Kidney (tissue), 14 donors: ENCODE results near the gene HPRT1. TPM values are rescaled to one million over a fixed set of nuclear protein-coding genes. Genes with fewer than 3 reads are reported as not detected.
A peak's percentile ranks its signal among the peaks of the same experiment; 100 is the strongest.

ENCODE experiments used
- DNase-seq, 5 donors: peaks; one replicate each; pipeline ENCODE4 v3.0.0-alpha.2; 2013 to 2020
- FAIRE-seq: peaks from 2 replicates; lab custom pipeline; 2012; peaks lifted over from hg19 to GRCh38; lab: Jason Lieb, UNC
- H3K27ac ChIP-seq, 2 donors: one replicate each; pipeline ENCODE4 v1.7.0; 2013; ENCODE audit warnings: low read depth in 2 of 2, low read length in 2 of 2, inconsistent platforms in 1 of 2
- H3K27me3 ChIP-seq: one replicate; pipeline ENCODE4 v1.7.1; 2013; ENCODE audit warnings: low read length, inconsistent platforms; ENCODE audit not compliant: control insufficient read depth, insufficient read depth
- H3K36me3 ChIP-seq, 3 donors: one replicate each; pipeline versions ENCODE4 v1.7.0 to v1.7.1; 2013; ENCODE audit warnings: low read length in 3 of 3, control low read depth in 1 of 3, inconsistent platforms in 1 of 3; ENCODE audit not compliant: insufficient read depth in 3 of 3, control insufficient read depth in 2 of 3
- H3K4me1 ChIP-seq, 3 donors: one replicate each; pipeline versions ENCODE4 v1.7.0 to v1.7.1; 2013; ENCODE audit warnings: low read length in 3 of 3, inconsistent platforms in 1 of 3, low read depth in 1 of 3; ENCODE audit not compliant: control insufficient read depth in 2 of 3, insufficient read depth in 2 of 3
- H3K4me3 ChIP-seq, 3 donors: one replicate each; pipeline versions ENCODE4 v1.7.0 to v1.8.1; 2013; ENCODE audit warnings: low read length in 3 of 3, control low read depth in 1 of 3, inconsistent platforms in 1 of 3
- H3K9ac ChIP-seq, 3 donors: one replicate each; pipeline versions ENCODE4 v1.7.0 to v1.7.1; 2013; ENCODE audit warnings: low read length in 3 of 3, control low read depth in 1 of 3, inconsistent platforms in 1 of 3
- H3K9me3 ChIP-seq, 3 donors: one replicate each; pipeline versions ENCODE4 v1.7.0 to v1.7.1; 2013; ENCODE audit warnings: low read length in 3 of 3, control low read depth in 1 of 3, inconsistent platforms in 1 of 3; ENCODE audit not compliant: control insufficient read depth in 2 of 3, insufficient read depth in 1 of 3
- CTCF ChIP-seq: IDR thresholded peaks from 3 replicates; pipeline ENCODE4 v1.5.1; 2012; ENCODE audit warnings: mild to moderate bottlenecking, moderate library complexity, borderline replicate concordance; ENCODE audit not compliant: insufficient read depth; ENCODE audit errors: extremely low read depth
- intact Hi-C: fragments of 100-400 bp; cut with DNase I; formaldehyde crosslinking; loops from one replicate; pipeline ENCODE4 v1.11.1; 2022
- polyA plus RNA-seq: library from polyadenylated mRNA; stranded (reverse); fragments of 350-450 nt; fragmentation: Illumina TruSeq; extraction: RNeasy Lipid Tissue Mini Kit (QIAGEN cat#74804); gene quantifications from one replicate; pipeline ENCODE4 v1.2.3, GENCODE V29; 2014; ENCODE audit warnings: low read depth, low replicate concordance; ENCODE audit not compliant: insufficient read depth
- total RNA-seq: library from RNA; stranded (reverse); fragmentation: NEBNext Ultra II Directional; extraction: Animal tissue kit (Norgen Biotek cat#: 25700); gene quantifications from one replicate; pipeline ENCODE4 v1.2.1, GENCODE V29; 2021
- donor health status: control.
- donor health status: control.
- donor health status: control.
- donor health status: control.
- donor health status: control.
- donor health status: DM: yes; HTN: yes; CAD: no.
- donor health status: Normal renal cell carcinoma (clear cell type).

HPRT1 gene
- total and polyA plus RNA-seq, 2 donors from 2014 or later: 57.8 to 75.0 TPM

GRCh38 chrX:134480061-134480460, 20.1 kb downstream of the HPRT1 start:
- H3K27ac ChIP-seq: no peak overlapping the region
- H3K36me3 ChIP-seq: no peaks in the 10 kb centered on the region
- H3K9ac ChIP-seq: no peak overlapping the region
- H3K27me3 ChIP-seq: no peaks in the 10 kb centered on the region
- H3K4me1 ChIP-seq: no peaks in the 10 kb centered on the region
- no peak for TF ChIP-seq CTCF
- no peaks in the 10 kb centered on the region for H3K9me3 ChIP-seq
- intact Hi-C loops: no loop called here
- FAIRE-seq: peak; percentile 47
- no peak overlapping the region for H3K4me3 ChIP-seq
- DNase-seq: no peak

- TF ChIP-seq CTCF: no peak
- no peak overlapping the region for H3K4me3 ChIP-seq
- no peak for FAIRE-seq
- H3K4me1 ChIP-seq: no peaks in the 10 kb centered on the region
- intact Hi-C loops: no loop called here
- no peaks in the 10 kb centered on the region for H3K27me3 ChIP-seq
- H3K9me3 ChIP-seq: no peaks in the 10 kb centered on the region
- no peak for DNase-seq
- no peak overlapping the region for H3K27ac ChIP-seq
- no peak overlapping the region for H3K9ac ChIP-seq
- no peaks in the 10 kb centered on the region for H3K36me3 ChIP-seq
Measured at GRCh38 chrX:134481339-134481738, 21.4 kb downstream of the HPRT1 start.

GRCh38 chrX:134482371-134482770, 22.4 kb downstream of the HPRT1 start:
- intact Hi-C loops: no loop called here
- Histone ChIP-seq H3K36me3 (no peaks in the 10 kb centered on the region), H3K9me3 (no peaks in the 10 kb centered on the region), H3K4me1 (no peaks in the 10 kb centered on the region), H3K27me3 (no peaks in the 10 kb centered on the region), H3K9ac (no peak overlapping the region), H3K4me3 (no peak overlapping the region), H3K27ac (no peak overlapping the region)
- no peak for TF ChIP-seq CTCF
- no peak for DNase-seq
- no peak for FAIRE-seq

GRCh38 chrX:134484039-134484438, 24.1 kb downstream of the HPRT1 start:
- intact Hi-C loops: no loop called here
- Histone ChIP-seq H3K9ac (no peak overlapping the region), H3K4me1 (no peaks in the 10 kb centered on the region), H3K36me3 (no peaks in the 10 kb centered on the region), H3K27me3 (no peaks in the 10 kb centered on the region), H3K4me3 (no peak overlapping the region), H3K9me3 (no peaks in the 10 kb centered on the region), H3K27ac (no peak overlapping the region)
- DNase-seq: peak in 2 of 5 donors; percentile 51 to 70
- peak; percentile 96 for FAIRE-seq
- peak; percentile 58 for TF ChIP-seq CTCF
